ENCODE data around the gene LRRC8A.
"Not testable (repeated sequence)": the region's sequence is repeated elsewhere in the genome, so short reads cannot be mapped to it uniquely, and the experiment has no call there.

LRRC8A gene

GRCh38 chr9:128923493-128923883 lies 41.6 kb downstream of the LRRC8A start:
- no peak for DNase-seq

DNA sequence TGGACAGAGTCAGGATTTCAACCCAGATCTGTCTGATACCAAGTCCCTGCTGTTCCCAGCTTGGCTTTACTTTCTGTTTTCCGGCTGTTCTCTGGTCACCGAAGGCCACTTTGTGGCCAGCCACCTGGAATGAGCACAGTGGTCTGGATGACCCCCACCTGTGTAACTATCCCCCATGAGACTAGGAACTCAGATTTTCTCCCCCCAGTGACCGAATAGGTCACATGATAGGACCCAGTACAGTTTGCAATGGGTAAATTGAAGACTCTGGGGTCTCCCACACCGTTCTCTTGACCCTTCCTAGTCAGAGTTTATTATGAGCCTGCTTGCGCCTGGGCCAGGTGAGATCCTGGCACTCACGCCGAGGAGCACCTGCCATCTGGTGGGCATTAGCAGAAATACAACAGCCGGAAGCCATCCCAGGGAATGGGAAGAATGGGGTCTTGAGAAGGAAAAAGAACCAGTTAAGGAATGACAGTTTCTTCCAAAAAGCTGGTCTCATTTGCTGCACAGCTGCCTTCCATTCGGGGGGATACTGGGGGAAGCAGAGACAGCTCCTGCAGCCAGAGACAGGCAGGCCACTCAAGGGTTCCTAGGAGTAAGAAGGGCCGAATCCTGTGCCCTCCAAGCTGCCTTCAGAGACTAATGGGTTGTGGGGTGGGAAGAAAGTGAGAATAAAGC lies 45.9 kb downstream of the LRRC8A start:
- DNase-seq: no peak

- DNase-seq: no peak
These were observed 46.7 kb downstream of the LRRC8A start for GRCh38 chr9:128928624-128929023.

DNA sequence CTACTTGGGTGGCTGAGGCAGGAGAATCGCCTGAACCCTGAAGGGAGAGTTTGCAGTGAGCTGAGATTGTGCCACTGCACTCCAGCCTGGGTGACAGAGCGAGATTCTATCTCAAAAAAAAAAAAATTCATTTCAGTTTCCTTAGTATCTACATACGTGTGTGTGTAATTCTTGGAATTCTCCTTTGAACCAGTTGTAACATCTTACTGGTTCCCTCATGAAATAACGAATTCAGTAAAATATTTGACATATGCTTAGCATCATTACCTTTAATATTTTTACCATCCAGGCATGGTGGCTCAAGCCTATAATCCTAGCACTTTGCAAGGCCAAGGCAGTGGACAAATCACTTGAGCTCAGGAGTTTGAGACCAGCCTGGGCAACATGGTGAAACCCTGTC lies 47.6 kb downstream of the LRRC8A start:
- no peak for DNase-seq

DNA sequence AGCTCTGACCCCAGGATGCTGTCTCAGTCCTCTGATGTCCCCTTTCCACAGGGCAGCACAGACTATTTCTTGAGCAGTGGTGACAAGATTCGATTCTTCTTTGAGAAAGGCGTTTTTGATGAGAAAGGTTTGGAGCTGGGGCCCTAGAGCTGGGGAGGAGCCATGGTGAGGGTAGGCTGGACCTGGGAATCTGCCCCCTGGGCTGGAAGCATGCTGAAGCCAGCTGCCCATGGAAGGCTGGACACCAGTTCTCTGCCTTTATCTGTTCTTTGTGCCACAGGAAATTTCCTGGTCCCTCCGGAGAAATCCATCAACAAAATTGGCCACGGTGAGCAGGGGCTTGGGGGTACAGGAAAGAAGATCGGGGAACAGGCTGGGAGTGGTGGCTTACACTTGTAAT lies 51.8 kb downstream of the LRRC8A start:
- no peak for DNase-seq

DNA sequence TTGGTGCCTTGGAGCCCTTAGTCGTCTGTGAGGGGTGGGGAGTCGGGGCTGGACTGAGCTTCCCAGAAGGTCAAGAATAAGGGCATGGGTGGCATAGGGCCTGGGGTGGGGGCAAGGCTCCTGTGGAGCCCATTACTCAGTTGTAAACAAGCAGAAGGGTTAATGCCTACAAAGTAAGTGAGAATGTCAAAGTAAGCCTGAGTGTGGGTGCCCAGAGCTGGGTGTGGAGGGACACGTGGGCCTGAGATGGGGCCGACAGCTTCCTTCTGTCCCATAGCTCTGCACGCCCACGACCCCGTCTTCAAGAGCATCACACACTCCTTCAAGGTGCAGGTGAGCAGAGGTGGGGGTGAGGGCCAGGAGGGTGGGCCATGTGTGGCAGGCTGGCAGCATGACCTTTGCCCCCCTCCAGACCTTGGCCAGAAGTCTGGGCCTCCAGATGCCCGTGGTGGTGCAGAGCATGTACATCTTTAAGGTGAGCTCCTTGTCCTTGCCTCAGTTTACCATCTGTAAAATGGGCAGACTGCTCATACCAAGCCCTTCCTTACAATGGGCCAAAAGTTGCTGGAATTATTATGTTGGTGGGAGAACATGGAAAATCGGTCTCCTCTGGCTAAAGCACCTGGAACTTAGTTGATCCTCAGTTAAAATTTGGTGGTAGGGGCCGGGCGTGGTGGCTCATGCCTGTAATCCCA lies 54.4 kb downstream of the LRRC8A start:
- DNase-seq: no peak

- DNase-seq: no peak
These were observed 55.6 kb downstream of the LRRC8A start for GRCh38 chr9:128937310-128938165.

DNA sequence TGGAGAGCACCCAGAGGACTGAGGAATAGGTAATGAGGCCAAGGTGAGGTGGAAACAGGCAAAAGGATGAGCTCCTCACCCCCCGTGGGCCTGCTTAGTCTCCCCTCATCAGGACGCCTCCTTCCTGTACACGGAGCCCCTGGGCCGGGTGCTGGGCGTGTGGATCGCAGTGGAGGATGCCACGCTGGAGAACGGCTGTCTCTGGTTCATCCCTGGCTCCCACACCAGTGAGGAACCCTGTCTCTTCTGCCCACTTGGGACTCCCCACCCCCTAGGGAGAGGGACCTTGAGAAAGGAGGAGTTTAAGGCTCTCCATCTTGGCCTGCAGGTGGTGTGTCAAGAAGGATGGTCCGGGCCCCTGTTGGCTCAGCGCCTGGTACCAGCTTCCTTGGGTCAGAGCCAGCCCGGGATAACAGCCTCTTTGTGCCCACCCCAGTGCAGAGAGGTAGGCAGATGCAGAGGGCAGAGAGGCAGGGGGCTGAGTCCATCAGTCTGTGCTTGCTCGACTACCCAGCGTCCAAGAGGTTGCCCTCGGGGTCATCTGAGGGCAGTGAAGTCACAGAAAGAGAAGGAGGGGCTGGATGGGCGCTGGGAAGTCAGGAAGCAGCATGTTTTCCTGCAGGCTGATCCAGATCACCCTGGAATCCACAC lies 58.5 kb downstream of the LRRC8A start:
- DNase-seq: no peak

- no peak for DNase-seq
These were observed 59.2 kb downstream of the LRRC8A start for GRCh38 chr9:128940946-128941755.

GRCh38 chr9:128943832-128944620 lies 62.1 kb downstream of the LRRC8A start:
- DNase-seq: no peak

DNA sequence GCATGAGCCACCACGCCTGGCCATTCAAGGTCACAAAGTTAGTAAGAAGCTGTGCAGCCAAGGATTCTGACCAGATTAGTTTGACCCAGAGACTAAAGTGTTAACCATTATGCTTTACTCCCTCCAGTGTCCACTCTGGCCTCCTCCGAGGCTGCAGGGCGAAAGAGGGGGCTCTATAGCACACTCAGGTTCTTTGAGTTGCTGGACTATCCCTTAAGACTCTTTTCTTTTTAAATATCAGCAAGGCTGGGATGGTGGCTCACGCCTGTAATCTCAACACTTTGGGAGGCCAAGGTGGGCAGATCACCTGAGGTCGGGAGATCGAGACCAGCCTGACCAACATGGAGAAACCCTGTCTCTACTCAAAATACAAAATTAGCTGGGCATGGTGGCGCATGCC lies 63.0 kb downstream of the LRRC8A start:
- not testable (repeated sequence) for DNase-seq

DNA sequence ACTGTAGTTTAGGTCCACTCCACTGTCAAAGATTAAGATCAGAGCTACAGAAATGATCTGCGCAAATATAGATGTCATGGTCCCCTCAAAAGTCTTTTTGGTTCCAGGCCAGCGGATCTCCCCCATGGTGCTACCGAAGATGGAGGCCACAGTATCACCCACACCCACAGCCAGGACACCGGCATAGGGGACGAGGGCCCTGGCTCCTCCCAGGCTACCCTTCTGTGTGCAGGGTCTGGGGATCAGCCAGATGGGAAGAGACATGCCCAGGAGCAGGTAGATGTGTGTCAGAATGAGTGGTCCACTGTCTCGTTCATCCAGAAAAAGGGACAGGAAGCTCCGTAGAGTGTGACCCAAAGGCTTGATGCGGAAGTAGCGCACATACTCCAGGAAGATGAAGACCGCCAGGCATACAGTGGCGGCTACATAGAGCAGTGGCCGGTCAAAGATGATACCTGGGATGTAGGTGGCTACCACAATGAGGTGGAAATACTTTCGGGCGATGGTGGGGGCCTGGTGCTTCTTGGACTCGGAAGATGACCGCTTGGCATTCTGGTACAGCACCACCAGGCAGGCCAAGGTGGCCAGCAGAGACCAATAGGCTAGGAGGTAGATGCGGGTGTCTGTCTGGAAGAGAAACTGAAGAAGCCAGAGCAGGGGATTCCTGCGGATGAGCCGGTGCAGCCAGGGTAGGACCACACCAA lies 64.0 kb downstream of the LRRC8A start:
- DNase-seq: no peak

DNA sequence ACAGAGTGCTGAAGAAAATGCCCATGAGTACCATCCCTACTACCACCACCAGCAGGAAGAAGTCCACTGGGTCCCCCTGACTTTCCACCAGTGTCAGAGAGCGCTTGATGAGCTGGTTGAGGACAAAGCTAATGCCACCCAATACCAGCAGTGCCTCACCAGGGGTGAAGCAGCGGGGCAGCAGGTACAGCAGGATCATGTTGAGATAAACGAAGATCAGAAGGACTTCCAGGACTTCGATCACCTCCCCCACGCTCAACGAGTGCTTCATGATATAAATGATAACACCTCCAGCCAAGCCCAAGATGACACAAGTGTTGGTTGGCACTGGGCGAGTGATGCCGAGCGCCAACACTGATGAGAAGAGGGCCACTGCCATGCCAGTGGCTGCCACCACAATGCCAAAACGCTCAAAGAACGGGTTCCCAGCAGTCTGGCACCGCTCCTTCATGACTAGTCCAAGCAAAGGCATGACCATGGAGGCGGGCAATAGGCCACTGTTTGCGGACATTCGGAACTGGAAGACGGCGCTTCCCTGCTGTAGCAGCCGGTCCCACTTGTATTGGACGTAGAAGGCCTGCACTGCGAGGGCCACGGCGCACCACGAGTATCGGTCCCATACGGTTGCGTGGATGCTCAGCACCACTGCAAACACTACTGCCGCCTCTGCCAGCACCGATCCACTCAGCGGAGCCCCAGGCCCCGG lies 64.8 kb downstream of the LRRC8A start:
- DNase-seq: no peak

DNA sequence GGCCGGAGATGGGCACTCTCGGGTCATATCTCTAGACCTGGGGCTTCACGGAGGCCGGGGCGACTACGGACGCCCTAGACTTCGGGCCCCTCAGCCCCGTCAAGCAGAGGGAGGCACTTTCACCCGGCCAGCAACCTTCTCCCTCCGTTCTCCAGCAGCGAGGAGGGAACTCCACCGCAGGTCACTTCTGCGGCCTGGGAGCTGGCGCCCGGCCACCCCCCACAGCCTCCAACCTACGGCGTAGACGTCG lies 65.3 kb downstream of the LRRC8A start:
- DNase-seq: no peak

DNA sequence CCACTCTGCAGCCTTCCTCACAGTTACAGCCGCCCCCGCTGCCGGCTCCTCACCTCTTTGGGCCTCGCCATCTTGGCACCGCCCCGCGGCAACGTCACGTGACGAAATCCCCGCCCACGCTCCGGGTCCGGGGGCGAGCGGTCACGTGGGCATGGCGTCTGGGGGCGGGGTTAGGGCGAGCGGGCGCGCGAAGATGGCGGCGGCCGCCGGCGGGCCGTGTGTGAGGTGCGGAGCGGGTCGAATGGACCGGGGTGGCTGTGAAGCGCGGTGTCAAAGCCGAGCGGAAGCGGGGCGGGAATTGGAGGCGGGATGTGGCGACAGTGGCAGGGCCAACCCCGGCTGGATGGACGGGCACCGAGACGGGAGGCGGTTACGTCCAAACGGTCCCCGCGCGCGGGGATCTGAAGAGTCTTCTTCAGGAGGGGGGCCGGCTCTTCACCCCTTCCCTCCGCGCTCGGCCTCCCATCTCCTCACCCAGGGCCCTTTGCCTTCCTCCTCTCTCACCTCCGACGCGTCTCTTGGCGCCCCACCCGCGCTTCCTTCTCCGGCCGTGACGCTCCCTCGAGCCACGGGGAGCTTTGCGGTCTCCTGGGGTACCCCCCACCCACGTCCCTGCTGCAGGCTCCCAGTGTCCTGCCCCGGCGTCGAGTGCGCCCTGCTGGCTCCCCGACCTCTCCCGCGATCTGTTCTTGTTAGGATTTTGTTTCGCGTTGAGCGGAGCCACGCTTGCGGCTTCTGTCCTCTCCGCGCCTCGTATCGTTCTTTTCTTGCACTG lies 65.8 kb downstream of the LRRC8A start, which contains the start of the genes DOLK and NUP188:
TSS of gene DOLK (minus strand) at position 77 of the 775 bp plus-strand sequence. CDS start 300 bp downstream, outside the sequence.
TSS of gene NUP188 (plus strand) at position 173 of the 775 bp plus-strand sequence. CDS start at position 194, 21 bp downstream.
- peak; percentile 77 for DNase-seq

GRCh38 chr9:128961403-128961802 lies 79.5 kb downstream of the LRRC8A start:
- not testable (repeated sequence) for DNase-seq
